Measurements from ENCODE around the gene BMP2K. TPM values are rescaled to one million over a fixed set of nuclear protein-coding genes. Genes with fewer than 3 reads are reported as not detected.

Gene BMP2K
- 5.8 and 8.7 TPM in 2 replicates for total RNA-seq (2014; rRNA removed; shearing (Covaris generic))

GRCh38 chr4:78776079-78776728, at the start of gene BMP2K:
BMP2K (plus strand) TSS chr4:78776350; CDS start chr4:78776544, 194 bp downstream.

GRCh38 chr4:78938868-78939666, 162.9 kb downstream of the BMP2K start, which contains the start of gene PAQR3:
PAQR3 (minus strand) TSS chr4:78939438; CDS start chr4:78939224, 214 bp downstream.

Small RNA genes within 50 kb of the gene (small RNA-seq; reads per million reads assigned to genes)
- not detected for gene AC098818.1
- gene MIR5096: not detected
- gene RN7SL127P: not detected

Other genes with a start within 250 kb of the BMP2K start
- 1.8 TPM in 1 of 2 replicates, not detected in the other for gene ANXA3, start 224.6 kb upstream of the BMP2K start, total RNA-seq (2014; rRNA removed; shearing (Covaris generic))
- 11.4 and 17.9 TPM in 2 replicates for gene PAQR3, start 163.1 kb downstream of the BMP2K start, total RNA-seq (2014; rRNA removed; shearing (Covaris generic))

All from A375 (cell line).